H1 (cell line): Measurements from ENCODE around the gene DOCK8. TPM values are rescaled to one million over a fixed set of nuclear protein-coding genes. Genes with fewer than 3 reads are reported as not detected.

Experiments
- CTCF ChIA-PET: fragments of 300-600 bp; sonication (Branson Sonifier 250); formaldehyde crosslinking; loops from one replicate; lab custom pipeline; 2021; ENCODE audit not compliant: partially characterized antibody; lab: Charles Lee
- POLR2A ChIA-PET: fragments of 300-600 bp; sonication (Branson Sonifier 250); formaldehyde crosslinking; loops from one replicate; lab custom pipeline; 2021; ENCODE audit warnings: inconsistent platforms; ENCODE audit not compliant: partially characterized antibody; lab: Charles Lee
- DNase-seq, 2 experiments: peaks; one replicate each; pipeline versions ENCODE4 v3.0.0 to v3.0.0-alpha.2; 2010 to 2022; ENCODE audit warnings: low spot score in 2 of 2, low read depth in 1 of 2, mixed read lengths in 1 of 2
- FAIRE-seq: peaks from 2 replicates; lab custom pipeline; 2011; peaks lifted over from hg19 to GRCh38; lab: Jason Lieb, UNC
- H2AFZ ChIP-seq: 2 replicates; pipeline ENCODE4 v1.8.1; 2012; ENCODE audit warnings: low read length, inconsistent platforms
- H2AK5ac ChIP-seq: 2 replicates; pipeline ENCODE4 v1.6.1; 2013; ENCODE audit warnings: low read depth, low read length
- H2BK120ac ChIP-seq: replicated peaks from 2 replicates; pipeline ENCODE3; 2013; ENCODE audit warnings: low read depth, low read length, inconsistent platforms
- H2BK12ac ChIP-seq: 2 replicates; pipeline ENCODE4 v1.6.1; 2013; ENCODE audit warnings: low read depth, low read length
- H2BK15ac ChIP-seq: 2 replicates; pipeline ENCODE4 v1.6.1; 2013; ENCODE audit warnings: low read length
- H2BK20ac ChIP-seq: 2 replicates; pipeline ENCODE4 v1.6.1; 2013; ENCODE audit warnings: low read length
- H2BK5ac ChIP-seq: 2 replicates; pipeline ENCODE4 v1.6.1; 2013; ENCODE audit warnings: low read depth, low read length
- H3K14ac ChIP-seq: 2 replicates; pipeline ENCODE4 v1.6.1; 2013; ENCODE audit warnings: inconsistent platforms; ENCODE audit not compliant: insufficient read length
- H3K18ac ChIP-seq: 2 replicates; pipeline ENCODE4 v1.6.1; 2013; ENCODE audit warnings: low read length; ENCODE audit errors: extremely low read depth
- H3K23ac ChIP-seq: 2 replicates; pipeline ENCODE4 v1.6.1; 2013; ENCODE audit warnings: inconsistent platforms; ENCODE audit not compliant: insufficient read length
- H3K23me2 ChIP-seq: 2 replicates; pipeline ENCODE4 v1.6.1; 2013; ENCODE audit warnings: low read depth, low read length
- H3K27ac ChIP-seq: 2 replicates; pipeline ENCODE4 v1.6.1; 2011; ENCODE audit warnings: low read depth, low read length, inconsistent platforms
- H3K27me3 ChIP-seq, 4 experiments: replicated peaks in 1 of 4; 1 replicate in 1 of 4; 2 replicates in 3 of 4; pipeline versions ENCODE4 v1.6.1 to v1.8.1; 2011 to 2013; ENCODE audit warnings: low read length in 3 of 4, mild to moderate bottlenecking in 3 of 4, inconsistent platforms in 2 of 4, mixed read lengths in 2 of 4, moderate library complexity in 1 of 4; ENCODE audit not compliant: control insufficient read depth in 3 of 4, insufficient read depth in 3 of 4; ENCODE audit errors: extremely low read depth in 1 of 4
- H3K36me3 ChIP-seq, 4 experiments: 2 replicates each; pipeline versions ENCODE4 v1.6.1 to v1.8.1; 2011 to 2013; ENCODE audit warnings: mild to moderate bottlenecking in 4 of 4, low read length in 3 of 4, moderate library complexity in 2 of 4, control low read depth in 1 of 4, inconsistent platforms in 1 of 4; ENCODE audit not compliant: insufficient read depth in 4 of 4, control insufficient read depth in 2 of 4
- H3K4ac ChIP-seq: replicated peaks from 2 replicates; pipeline ENCODE3; 2013; ENCODE audit warnings: low read length, low read depth, mixed read lengths, inconsistent platforms; ENCODE audit not compliant: insufficient read length
- H3K4me1 ChIP-seq, 4 experiments: replicated peaks in 1 of 4; 1 replicate in 1 of 4; 2 replicates in 3 of 4; pipeline versions ENCODE4 v1.6.1 to v1.8.1; 2011 to 2013; ENCODE audit warnings: low read length in 3 of 4, inconsistent platforms in 2 of 4, mixed read lengths in 1 of 4; ENCODE audit not compliant: insufficient read depth in 4 of 4, control insufficient read depth in 3 of 4
- H3K4me2 ChIP-seq, 2 experiments: 2 replicates each; pipeline versions ENCODE4 v1.6.1 to v1.8.1; 2011 to 2013; ENCODE audit warnings: low read depth in 2 of 2, low read length in 2 of 2, control low read depth in 1 of 2, inconsistent platforms in 1 of 2, mild to moderate bottlenecking in 1 of 2; ENCODE audit not compliant: insufficient read depth in 1 of 2
- H3K4me3 ChIP-seq, 4 experiments: fragments of 200-600, 300-600 bp in 1 of 4; sonication (generic), shearing (Covaris generic), sonication (Bioruptor Twin) in 1 of 4; 2 replicates each; pipeline versions ENCODE4 v1.5.1 to v1.8.1; 2011 to 2016; ENCODE audit warnings: low read length in 4 of 4, low read depth in 3 of 4, control low read depth in 2 of 4, inconsistent platforms in 2 of 4, mild to moderate bottlenecking in 2 of 4, mixed read lengths in 1 of 4, moderate library complexity in 1 of 4; ENCODE audit not compliant: insufficient read depth in 2 of 4; ENCODE audit errors: extremely low read depth in 1 of 4
- H3K56ac ChIP-seq: replicated peaks from 2 replicates; pipeline ENCODE3; 2013; ENCODE audit warnings: low read depth, mild to moderate bottlenecking, mixed read lengths, low read length, inconsistent platforms; ENCODE audit not compliant: insufficient read length
- H3K79me1 ChIP-seq: 2 replicates; pipeline ENCODE4 v1.6.1; 2013; ENCODE audit warnings: low read depth, low read length, control low read depth
- H3K79me2 ChIP-seq, 2 experiments: 2 replicates each; pipeline versions ENCODE4 v1.6.1 to v1.8.1; 2012 to 2013; ENCODE audit warnings: low read length in 2 of 2, mild to moderate bottlenecking in 2 of 2, inconsistent platforms in 1 of 2; ENCODE audit not compliant: insufficient read depth in 2 of 2, control insufficient read depth in 1 of 2
- H3K9ac ChIP-seq, 4 experiments: replicated peaks in 1 of 4; 1 replicate in 1 of 4; 2 replicates in 3 of 4; pipeline versions ENCODE4 v1.6.1 to v1.8.1; 2011 to 2013; ENCODE audit warnings: low read depth in 3 of 4, low read length in 3 of 4, control low read depth in 2 of 4, mild to moderate bottlenecking in 2 of 4, moderate library complexity in 2 of 4, inconsistent platforms in 1 of 4; ENCODE audit errors: extremely low read depth in 1 of 4
- H3K9me3 ChIP-seq, 2 experiments: 2 replicates each; pipeline versions ENCODE4 v1.6.1 to v1.8.1; 2012 to 2013; ENCODE audit warnings: mild to moderate bottlenecking in 2 of 2, moderate library complexity in 2 of 2, control low read depth in 1 of 2, inconsistent platforms in 1 of 2, low read depth in 1 of 2, low read length in 1 of 2, mixed read lengths in 1 of 2; ENCODE audit not compliant: insufficient read depth in 2 of 2
- H4K20me1 ChIP-seq, 2 experiments: replicated peaks in 1 of 2; 2 replicates each; pipeline versions ENCODE3 to v1.8.1; 2011 to 2013; ENCODE audit warnings: inconsistent platforms in 2 of 2, low read length in 2 of 2, mild to moderate bottlenecking in 1 of 2; ENCODE audit not compliant: insufficient read depth in 2 of 2, control insufficient read depth in 1 of 2
- H4K5ac ChIP-seq: 2 replicates; pipeline ENCODE4 v1.6.1; 2013; ENCODE audit warnings: low read length, low read depth, mixed read lengths, inconsistent platforms; ENCODE audit not compliant: insufficient read length
- H4K8ac ChIP-seq: 2 replicates; pipeline ENCODE4 v1.8.0; 2013; ENCODE audit warnings: mild to moderate bottlenecking, moderate library complexity, low read length, inconsistent platforms; ENCODE audit not compliant: insufficient read depth; ENCODE audit errors: extremely low read depth
- H4K91ac ChIP-seq: replicated peaks from 2 replicates; pipeline ENCODE3; 2013; ENCODE audit warnings: low read length, mixed read lengths, inconsistent platforms; ENCODE audit not compliant: insufficient read length
- CBX5 ChIP-seq: fragments of 300-800, 300-1000 bp; sonication (generic); IDR thresholded peaks from 2 replicates; pipeline ENCODE4 v1.7.1; 2016; ENCODE audit warnings: antibody characterized with exemption, low read length, low read depth
- E2F6 ChIP-seq: IDR thresholded peaks from 2 replicates; pipeline ENCODE4 v1.6.1; 2012; ENCODE audit warnings: inconsistent platforms
- GTF2F1 ChIP-seq: IDR thresholded peaks from 2 replicates; pipeline ENCODE4 v1.6.1; 2012; ENCODE audit warnings: low read depth, low read length, improper control_type of control experiment, borderline replicate concordance
- JUN ChIP-seq: IDR thresholded peaks from 2 replicates; pipeline ENCODE4 v1.6.1; 2011; ENCODE audit warnings: low read depth, mild to moderate bottlenecking, improper control_type of control experiment, low read length
- MAX ChIP-seq: IDR thresholded peaks from 2 replicates; pipeline ENCODE4 v1.6.1; 2012; ENCODE audit warnings: inconsistent platforms
- NANOG ChIP-seq: IDR thresholded peaks from 2 replicates; pipeline ENCODE4 v1.6.1; 2011; ENCODE audit warnings: low read length, low read depth, mild to moderate bottlenecking, inconsistent platforms; ENCODE audit not compliant: insufficient read depth, poor library complexity, severe bottlenecking
- RAD21 ChIP-seq, 2 experiments: IDR thresholded peaks in 1 of 2; conservative IDR thresholded peaks in 1 of 2; 2 replicates each; pipeline ENCODE4 v1.6.1; 2011; ENCODE audit warnings: low read depth in 2 of 2, low read length in 2 of 2, improper control_type of control experiment in 1 of 2, inconsistent platforms in 1 of 2, mild to moderate bottlenecking in 1 of 2, moderate library complexity in 1 of 2
- RBBP5 ChIP-seq: IDR thresholded peaks from 2 replicates; pipeline ENCODE4 v1.7.1; 2012; ENCODE audit warnings: low read depth, mild to moderate bottlenecking, inconsistent platforms, low read length, moderate library complexity, borderline replicate concordance
- RFX5 ChIP-seq: IDR thresholded peaks from 2 replicates; pipeline ENCODE4 v1.6.1; 2011; ENCODE audit warnings: low read depth, low read length, improper control_type of control experiment, borderline replicate concordance
- SP2 ChIP-seq: IDR thresholded peaks from 2 replicates; pipeline ENCODE4 v1.6.1; 2012; ENCODE audit warnings: mild to moderate bottlenecking, low read length, inconsistent platforms
- SUZ12 ChIP-seq: fragments of 200-600 bp; sonication (generic); IDR thresholded peaks from 2 replicates; pipeline ENCODE4 v1.6.1; 2012; ENCODE audit warnings: mild to moderate bottlenecking, inconsistent platforms, low read length, moderate library complexity, mixed read lengths
- TBP ChIP-seq: IDR thresholded peaks from 2 replicates; pipeline ENCODE4 v1.6.1; 2011; ENCODE audit warnings: low read depth, low read length, improper control_type of control experiment
- WGBS, 2 experiments: shearing (Covaris generic) in 1 of 2; methylation state at CpG; one replicate each; pipeline versions ENCODE4 v1.1.6 to v1.1.7; 2013 to 2015; ENCODE audit warnings: low lambda C conversion rate in 2 of 2, mixed read lengths in 2 of 2, inconsistent platforms in 1 of 2, low coverage in 1 of 2, missing lambda C conversion rate in 1 of 2; ENCODE audit not compliant: insufficient replicate concordance in 2 of 2, insufficient coverage in 1 of 2, insufficient read length in 1 of 2; ENCODE audit errors: extremely low coverage in 1 of 2, missing lambda C conversion rate in 1 of 2; 5-methylcytosine and 5-hydroxymethylcytosine counted together
- polyA plus RNA-seq, 7 experiments: library from polyadenylated mRNA; depleted of rRNA in 3 of 7; stranded (reverse) in 5 of 7; unstranded in 2 of 7; fragments of >200 nt in 5 of 7; fragments of 200-250 nt in 2 of 7; gene quantifications; 1 replicate in 5 of 7; 2 replicates in 1 of 7; 4 replicates in 1 of 7; pipeline versions ENCODE4 v1.2.1 to v1.2.3, GENCODE V29; 2011 to 2013; ENCODE audit warnings: missing spikeins in 2 of 7, mixed read lengths in 2 of 7
- total RNA-seq: library from RNA; stranded (reverse); fragmentation: NEBNext Ultra II Directional; extraction: Animal tissue kit (Norgen Biotek cat#: 25700); gene quantifications from 2 replicates; pipeline ENCODE4 v1.2.1, GENCODE V29; 2021

The DOCK8 gene
- total and polyA plus RNA-seq, 2 of the 8 experiments (the other 6 are each of a cell fraction or from before 2014, with no cell fraction given) = 0.57 to 2.0 TPM

GRCh38 chr9:214351-214647, 366 bp upstream of the DOCK8 start:
- Histone ChIP-seq H3K14ac (no peak overlapping the region), H3K4me1 (peaks cover 0 to 2% (median 0%) of the 10 kb centered on the region in 4 experiments; a peak in 2 of 7 replicates), H3K79me2 (no peaks in the 10 kb centered on the region), H3K4me3 (peak overlapping the region; percentile 44 to 71 (median 62)), H4K8ac (peak overlapping the region; percentile 95), H4K5ac (no peak overlapping the region), H3K23me2 (peaks cover 3% of the 10 kb centered on the region; the same call in 1 of the 2 replicates), H3K79me1 (no peaks in the 10 kb centered on the region), H4K20me1 (no peaks in the 10 kb centered on the region), H2BK12ac (no peak overlapping the region), H3K9ac (peak overlapping the region in 1 of 4 experiments; percentile 48; a peak in 2 of 7 replicates), H2BK120ac (no peak overlapping the region), H2BK15ac (no peak overlapping the region), H3K36me3 (no peaks in the 10 kb centered on the region), H2AFZ (0 out of 2 replicates have a peak overlapping the region, but pooled peaks have one; percentile 36), H4K91ac (no peak overlapping the region), H3K27me3 (peaks cover 0 to 27% (median 18%) of the 10 kb centered on the region in 4 experiments; a peak in 6 of 7 replicates), H3K4me2 (peak overlapping the region; percentile 71 to 88), H3K9me3 (no peaks in the 10 kb centered on the region; a peak in 1 of 4 replicates), H3K27ac (no peak overlapping the region), H3K23ac (no peak overlapping the region), H2BK20ac (no peak overlapping the region), H2AK5ac (no peak overlapping the region), H3K18ac (no peak overlapping the region), H3K56ac (no peak overlapping the region), H3K4ac (no peak overlapping the region), H2BK5ac (no peak overlapping the region)
- DNase-seq (no peak), FAIRE-seq (no peak)
- POLR2A ChIA-PET = interaction anchor here (1.4 kb wide), 1 partner anchor 9 kb away, joined by 5 read pairs; no protein-coding TSS in a partner anchor
- 7% methylated on average over 14 of the region's 14 CpGs; no CpG with 5 or more reads in 1 of the 2 experiments for WGBS, 2 experiments
- CTCF ChIA-PET = interaction anchor here (1.1 kb wide), 2 partner anchors 94 to 100 kb away, joined by 3 to 4 read pairs; no protein-coding TSS in a partner anchor
- TF ChIP-seq GTF2F1 (no peak), JUN (no peak), SUZ12 (no peak), RBBP5 (no peak), SP2 (no peak), NANOG (no peak), MAX (peak; percentile 69), E2F6 (peak; percentile 82), RFX5 (no peak), TBP (peak; percentile 66; the same call in 1 of the 2 replicates), RAD21 (IDR thresholded peaks at IDR 0.05 in 1 of 2, conservative IDR thresholded peaks at IDR 0.05 in 1 of 2; ENCODE audit: low read depth in 2 of 2, low read length in 2 of 2) (no peak), CBX5 (no peak)
